KG1 (cell line): Measurements from ENCODE around the gene CLSTN2.

Experiments
- DNase-seq: peaks from one replicate; lab custom pipeline; 2025; lab: John Stamatoyannopoulos, UW

CLSTN2 gene

DNA sequence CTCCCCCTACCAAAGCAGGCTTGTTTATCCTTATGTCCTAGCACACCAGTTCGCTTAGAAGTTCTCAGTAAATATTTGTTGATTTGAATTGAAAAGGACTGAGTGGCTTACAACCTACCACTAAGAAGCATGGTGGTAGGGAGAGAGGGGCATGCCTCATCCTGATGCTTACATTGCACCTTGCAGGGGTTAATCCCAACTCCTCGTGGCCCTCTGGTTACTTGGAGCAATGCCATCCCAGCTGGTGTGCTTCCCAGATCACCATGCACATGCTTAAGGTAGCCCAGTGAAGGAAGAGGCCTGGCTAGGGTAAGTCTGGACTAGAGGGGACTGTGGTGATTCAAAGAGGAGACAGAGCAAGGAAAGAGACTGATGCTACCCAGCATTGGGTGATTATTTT, 253.3 kb downstream of the CLSTN2 start:
- DNase-seq: no peak

DNA sequence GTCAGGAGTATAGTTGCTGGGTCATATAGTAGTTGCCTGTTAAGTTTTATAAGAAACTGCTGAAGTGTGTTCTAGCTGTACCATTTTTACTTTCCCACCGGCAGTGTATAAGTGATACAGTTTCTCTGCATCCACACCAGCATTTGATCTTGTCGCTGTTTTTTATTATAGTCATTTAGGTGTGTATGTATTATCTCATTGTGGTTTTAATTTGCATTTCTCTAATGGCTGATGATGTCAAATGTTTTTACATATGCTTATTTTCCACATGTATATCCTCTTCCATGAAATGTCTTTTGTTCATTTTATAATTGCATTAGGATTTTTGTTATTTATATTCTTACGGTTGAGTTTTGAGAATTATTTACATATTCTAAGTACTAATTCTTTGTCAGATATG, 254.3 kb downstream of the CLSTN2 start:
- no peak for DNase-seq

DNA sequence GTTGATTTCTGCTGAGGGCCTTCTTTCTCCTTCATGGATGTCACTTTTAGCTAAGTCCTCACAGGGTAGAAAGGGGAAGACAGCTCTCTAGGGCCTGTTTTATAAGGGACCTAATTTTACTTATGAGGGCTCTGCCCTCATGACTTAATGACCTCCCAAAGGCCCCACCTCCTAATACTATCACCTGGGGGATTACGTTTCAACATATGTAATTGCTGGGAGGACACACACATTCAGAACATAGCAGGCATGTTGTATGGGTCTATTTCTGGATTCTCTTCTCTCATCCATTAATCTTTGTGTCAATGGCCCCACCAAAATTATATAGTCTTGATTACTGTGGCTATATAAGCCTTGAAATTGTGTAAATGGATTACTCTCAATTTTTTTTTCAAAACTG, 255.0 kb downstream of the CLSTN2 start:
- DNase-seq: no peak

DNA sequence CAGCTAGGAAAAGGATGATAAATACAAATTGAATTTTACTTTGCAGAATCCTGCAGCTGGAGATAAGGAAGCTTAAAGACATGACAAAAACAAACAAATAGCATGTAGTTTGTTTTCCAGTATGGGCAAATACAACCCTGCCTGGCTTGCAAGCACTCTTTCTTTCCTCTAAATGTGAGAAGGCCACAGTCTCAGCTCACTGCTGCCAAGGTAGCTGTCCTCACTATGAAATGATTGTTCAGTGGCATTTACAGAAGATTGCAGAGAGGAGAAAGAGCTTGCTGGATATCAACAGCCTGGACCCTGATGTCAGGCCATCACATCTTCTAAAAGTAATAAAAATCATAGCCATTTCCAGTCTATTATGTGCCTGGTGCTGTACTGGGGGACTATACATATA, 262.0 kb downstream of the CLSTN2 start:
- DNase-seq: no peak

DNA sequence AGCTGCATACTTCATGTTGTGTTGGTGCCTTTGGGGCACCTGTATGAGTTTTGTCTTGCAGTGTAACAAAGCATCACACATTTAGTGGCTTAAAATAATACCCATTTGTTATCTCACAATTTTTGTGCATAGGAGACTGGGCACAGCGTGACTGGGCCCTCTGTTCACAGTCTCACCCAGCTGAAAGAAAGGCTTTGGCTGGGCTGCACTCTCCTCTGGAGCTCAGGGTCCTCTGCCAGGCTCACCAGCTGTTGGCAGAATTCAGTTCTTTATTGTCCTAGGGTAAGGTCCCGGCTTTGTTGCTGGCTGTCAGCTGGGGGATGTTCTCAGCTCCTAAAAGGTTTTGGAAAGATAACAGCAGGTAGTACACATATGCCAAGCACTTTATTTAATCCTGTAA, 263.3 kb downstream of the CLSTN2 start:
- DNase-seq: no peak

DNA sequence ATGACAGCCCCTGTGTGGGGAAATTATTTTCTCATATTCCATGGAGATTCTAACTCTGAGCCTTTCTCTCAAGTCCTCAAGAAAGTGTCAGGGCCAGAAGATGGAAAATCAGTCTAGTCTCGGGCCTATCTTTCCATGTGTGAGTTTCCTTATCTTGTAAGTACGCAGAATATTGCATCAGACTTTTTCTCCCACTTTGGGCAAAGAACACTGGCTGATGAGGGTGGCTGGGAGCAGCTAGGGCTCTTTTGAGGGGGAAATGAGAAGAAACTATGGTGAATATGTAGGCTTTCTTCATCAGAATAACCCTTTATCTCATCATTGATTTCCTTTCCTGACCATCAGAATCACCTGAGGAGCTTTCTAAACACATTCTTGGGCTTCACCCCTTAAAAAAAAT, 264.0 kb downstream of the CLSTN2 start:
- DNase-seq: no peak

DNA sequence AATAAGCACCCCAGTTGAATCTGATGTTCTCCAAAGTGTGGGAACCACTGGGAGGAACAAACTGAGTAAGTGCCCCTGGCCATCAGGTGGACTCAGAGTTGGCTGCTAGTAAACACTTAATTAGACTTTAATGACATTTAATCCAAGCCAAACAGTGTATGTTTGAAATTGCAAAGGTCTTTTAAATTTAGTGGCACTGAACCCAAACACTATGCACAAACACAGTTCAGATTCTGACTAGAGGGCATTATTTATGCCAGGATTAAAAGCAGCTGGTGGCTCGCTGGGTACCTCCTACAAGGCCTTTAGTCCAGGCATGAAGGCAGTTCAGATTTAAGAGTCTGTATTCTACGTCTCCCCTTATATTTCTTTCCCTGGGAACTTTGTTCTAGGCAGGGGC, 264.8 kb downstream of the CLSTN2 start:
- DNase-seq: no peak

DNA sequence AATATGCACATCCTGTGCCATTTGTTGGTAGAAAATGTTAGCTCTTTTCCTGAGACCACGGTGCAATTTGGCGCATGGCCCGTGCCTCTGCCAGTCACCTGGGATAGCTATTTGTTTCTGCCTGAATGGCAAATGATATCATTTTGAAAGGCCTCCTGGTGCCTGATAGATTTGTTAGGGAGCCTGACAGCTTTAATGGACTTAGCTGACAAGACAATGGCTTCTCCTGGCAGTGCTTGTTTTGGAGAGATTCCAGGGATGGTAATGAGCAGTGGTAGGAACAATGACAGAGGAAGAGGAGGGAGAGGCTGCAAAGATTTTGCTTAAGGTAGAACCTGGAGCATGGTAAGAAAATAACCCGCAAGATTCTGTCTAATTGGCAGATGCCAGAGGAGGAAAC, 268.5 kb downstream of the CLSTN2 start:
- no peak for DNase-seq

DNA sequence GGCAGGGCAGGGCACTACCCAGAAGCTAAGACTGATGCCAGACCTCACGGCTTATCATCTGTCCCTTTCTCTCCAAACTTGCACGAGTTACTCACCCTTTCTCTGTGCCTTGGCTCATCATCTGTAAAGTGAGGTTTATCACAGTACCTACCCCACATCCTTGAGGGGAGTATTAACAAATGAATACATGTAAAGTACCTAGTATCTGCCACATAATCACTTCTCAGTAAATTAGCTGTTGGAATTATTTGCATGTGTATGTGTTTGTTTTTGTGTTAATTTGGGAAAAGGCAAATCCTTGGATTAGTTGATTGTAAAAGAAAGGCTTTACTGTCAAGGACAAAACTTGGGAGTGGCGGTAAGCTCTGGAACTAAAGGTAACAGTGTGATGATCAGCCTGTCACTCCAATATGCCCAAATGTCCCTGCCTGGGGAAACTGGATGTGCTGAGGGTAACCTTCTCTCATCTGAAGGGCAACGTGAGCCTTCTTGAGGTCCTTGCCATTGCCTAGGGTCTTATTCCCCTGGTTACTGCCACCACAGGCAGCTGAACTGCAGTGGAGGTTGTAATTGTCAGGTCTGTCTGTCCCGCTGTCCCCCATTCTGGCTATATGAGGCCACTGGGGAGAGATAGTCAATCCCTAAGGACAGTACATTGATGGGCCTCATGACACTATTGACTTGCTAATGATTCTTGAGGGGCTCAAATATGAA, 269.4 kb downstream of the CLSTN2 start:
- DNase-seq: no peak

DNA sequence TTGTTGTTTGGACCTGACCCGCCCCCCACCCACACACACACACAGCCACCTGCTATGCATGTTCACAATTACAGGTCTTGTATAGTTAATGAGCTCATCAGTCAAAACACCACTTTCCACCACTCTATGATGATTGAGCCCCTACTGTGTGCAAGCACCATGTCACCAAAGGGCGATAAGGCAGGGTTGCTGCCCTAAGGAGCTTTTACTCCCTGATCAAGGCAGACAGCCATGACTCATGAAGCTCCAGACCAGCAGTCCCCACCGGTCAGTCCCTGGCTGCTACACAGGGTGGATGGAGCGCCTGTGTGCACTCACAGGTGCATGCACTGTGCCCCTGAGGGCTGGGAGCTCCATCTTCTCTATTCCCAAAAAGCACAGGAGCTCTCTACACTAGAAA, 270.6 kb downstream of the CLSTN2 start:
- DNase-seq: no peak

DNA sequence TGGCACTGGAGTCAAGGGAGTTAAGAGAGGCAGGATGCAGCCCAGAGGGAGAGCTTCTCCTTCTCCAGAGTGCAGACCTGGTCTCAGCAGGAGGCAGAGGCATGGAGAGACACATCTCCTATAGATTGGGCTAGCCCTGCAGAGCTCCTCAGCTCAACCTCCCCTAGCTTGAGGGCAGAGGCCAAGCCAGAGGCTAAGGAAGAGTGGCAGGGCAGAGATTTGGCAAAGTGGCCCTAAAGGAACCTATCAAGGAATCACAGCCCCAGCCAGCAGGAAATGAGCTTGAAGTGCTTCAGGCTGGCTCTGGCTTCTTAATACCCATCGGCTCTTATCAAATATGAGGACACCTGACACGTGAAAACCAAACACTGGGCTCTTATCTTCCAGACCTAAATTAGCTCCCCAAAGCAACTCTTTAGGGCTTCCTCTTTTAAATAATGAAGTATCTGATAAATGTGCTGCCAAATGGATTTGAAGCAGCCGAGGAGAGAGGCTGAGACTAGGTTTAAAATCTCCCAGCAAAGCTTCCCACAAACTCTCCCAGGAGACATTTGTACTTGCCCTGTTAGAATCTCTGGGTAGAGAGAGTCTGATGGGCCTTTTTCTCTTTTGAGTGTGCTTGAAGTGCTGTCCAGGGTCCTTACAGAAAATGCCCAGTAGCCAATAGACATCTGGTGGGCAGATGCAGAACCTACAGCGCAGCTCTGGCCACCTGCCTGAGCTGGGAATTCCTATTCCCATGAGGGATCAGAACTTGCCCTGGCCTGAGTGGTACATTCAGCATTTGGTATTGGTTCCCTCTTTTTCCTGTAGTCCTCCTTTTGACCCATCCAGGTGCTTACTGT, 271.4 kb downstream of the CLSTN2 start:
- DNase-seq: no peak

DNA sequence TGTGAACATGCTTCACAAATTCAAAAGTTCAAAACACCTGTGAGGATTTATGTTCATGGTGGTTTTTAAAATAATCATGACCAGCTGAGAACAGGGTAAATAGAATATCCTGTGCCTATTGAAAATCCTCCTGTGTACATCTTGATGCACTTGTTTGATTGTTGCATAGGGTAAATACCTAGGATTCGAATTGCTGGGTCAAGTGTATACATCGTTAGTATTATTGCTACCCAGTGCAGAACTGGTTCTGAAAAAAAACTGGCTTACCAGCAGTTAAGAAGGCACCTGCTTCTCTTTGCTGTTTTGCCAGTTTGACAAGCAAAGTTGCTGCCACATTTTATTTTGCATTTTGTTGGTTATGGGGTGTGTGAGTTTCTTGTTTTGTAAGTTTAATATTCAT, 272.6 kb downstream of the CLSTN2 start:
- no peak for DNase-seq

DNA sequence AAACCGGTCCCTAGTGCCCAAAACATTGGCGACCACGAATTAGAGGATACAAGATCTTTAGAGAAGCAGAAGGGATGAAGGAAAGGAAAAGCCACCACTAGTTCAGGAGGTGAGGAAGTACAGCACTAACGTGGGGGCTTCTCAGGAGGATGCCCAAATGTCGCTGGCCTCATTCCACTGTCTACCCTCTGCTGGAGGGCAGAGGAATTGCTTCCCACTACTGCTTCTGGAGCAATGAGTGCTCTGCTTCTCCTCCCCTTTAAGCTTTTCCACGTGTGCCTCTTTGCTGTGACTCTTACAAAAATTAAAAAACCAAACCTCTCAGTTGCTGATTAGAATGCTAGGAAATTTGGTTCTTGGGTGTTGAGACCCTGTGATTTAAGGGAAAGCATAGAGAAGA, 281.3 kb downstream of the CLSTN2 start:
- DNase-seq: no peak

DNA sequence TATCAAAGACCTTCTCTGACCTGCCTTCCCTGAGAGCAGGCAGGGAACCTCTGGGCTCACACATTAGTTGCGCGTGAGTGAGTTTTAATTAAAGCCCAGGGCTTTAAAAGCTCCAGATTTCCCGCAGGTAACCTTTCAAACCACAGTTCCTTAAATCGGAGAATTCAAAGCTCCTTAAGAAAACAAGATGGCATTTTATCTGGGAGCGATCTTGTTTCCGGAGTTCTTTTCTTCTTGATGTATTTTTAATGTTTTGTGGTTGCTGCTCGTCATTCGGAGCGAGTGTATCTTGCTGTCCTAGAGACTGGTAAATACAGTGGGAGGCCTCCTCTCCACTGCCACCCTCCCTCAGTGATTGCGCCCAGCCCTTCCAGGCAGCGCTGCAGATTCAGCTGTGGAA, 284.3 kb downstream of the CLSTN2 start:
- DNase-seq: no peak

DNA sequence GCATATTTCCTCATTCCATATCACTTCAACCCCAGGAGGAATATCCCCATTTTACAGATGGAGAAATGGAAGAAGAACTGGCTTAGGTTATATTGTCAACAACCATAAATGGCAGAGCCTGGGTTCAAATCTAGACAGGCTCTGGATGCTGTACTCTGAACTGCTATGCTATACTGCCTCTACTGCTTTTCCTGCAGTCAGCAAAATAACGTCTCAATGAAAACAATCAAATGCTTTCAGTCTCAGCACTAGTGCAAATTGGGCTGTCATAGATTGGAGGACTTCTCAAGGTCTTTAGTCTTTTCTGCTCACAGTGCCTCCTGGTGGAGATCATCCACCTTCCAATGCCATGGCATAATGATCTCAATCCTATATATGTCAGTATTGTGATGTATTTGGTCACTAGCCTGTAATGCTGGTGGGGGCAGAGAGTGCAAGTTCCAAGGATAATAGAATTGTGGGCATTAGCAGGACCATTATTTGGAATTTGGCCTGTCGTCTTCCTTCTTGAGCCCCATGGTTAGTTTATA, 285.0 kb downstream of the CLSTN2 start:
- no peak for DNase-seq

DNA sequence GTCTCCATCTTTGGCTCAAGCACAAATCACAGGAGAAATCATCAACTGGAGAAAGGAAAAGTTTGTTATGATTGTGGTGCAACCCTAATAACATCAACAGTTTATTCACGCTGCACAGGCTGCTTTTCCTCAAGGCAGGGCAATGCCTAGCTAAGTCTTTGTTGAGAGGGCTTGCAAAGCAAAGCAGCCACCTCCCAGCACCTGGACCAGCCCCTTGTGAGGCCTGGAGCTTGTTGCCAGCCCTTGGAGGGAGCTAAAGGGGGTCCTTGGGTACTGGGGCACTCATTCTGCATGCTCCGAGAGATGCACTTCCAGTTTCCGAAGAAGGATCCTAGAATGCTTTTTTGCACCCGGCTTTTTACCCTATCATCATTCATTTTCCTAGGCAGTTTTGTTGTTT, 288.2 kb downstream of the CLSTN2 start:
- no peak for DNase-seq

DNA sequence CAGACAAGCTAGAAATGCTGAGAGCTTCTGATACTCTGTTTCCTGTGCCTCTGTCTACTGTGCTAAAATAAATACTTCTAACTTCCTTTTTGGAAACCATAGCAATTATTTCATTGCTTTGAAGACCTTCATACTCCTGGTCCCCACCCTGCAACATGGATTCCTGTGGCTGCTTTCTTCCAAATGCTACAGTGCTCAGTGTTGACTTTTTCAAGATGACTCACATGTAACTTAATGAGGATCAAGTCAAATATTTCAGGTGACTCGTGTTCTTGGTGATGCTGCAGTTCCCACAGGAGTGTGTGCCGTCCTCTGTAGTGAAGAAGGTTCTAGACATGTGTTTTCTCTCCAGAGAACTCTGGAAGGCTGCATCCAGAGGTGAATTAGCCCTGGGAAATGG, 288.6 kb downstream of the CLSTN2 start:
- DNase-seq: no peak

DNA sequence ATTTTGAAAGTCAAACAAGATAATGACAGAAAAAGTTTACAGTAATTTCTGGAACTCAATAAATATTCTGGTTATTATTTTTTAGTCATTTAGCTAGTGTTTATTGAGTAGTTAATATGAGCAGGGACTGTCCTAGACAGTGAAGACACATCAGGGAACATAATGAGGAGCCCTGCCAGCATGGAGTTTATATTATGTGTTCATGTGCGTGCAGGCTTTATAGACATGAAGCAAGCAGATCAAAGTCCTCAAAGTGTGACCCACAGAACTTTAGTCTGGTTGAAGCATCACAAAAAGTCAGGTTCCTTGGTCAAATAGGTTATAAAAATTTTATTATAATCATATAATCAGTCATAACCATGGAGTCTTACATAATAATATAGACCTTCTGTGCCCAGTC, 289.3 kb downstream of the CLSTN2 start:
- DNase-seq: no peak

DNA sequence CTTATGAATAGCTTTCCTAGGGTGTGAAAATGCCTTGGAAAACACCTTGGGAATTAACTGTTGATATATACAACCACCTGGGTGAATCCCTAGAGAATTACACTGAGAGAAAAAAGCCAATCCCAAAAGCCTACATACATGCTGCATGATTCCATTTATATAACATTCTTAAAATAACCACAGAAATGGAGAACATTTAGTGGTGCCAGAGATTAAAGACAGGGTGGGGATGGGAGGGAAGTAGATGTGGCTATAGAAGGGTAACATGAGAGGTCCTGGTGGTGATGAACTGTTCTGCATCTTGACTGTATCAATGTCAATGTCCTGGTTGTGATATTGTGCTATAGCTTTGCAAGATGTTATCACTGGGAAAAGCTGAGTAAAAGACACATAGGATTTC, 291.0 kb downstream of the CLSTN2 start:
- DNase-seq: no peak

DNA sequence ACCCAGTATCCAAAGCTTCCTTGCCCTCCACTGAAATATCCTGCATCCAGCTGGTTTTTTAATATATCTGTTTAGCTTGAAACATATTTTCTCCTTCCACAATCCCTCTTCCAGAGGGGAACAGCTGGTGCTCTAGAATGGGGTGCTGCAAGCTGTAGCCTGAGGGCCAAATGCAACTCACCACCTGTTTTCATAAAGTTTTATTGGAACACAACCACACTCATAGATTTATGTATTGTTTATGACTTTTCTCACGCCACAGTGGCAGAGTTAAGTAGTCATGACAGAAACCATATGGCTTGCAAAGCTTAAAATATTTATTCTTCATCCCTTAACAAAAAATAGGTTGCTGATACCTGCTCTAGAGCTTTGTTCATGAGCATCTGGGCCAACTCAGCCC, 298.7 kb downstream of the CLSTN2 start:
- DNase-seq: no peak

DNA sequence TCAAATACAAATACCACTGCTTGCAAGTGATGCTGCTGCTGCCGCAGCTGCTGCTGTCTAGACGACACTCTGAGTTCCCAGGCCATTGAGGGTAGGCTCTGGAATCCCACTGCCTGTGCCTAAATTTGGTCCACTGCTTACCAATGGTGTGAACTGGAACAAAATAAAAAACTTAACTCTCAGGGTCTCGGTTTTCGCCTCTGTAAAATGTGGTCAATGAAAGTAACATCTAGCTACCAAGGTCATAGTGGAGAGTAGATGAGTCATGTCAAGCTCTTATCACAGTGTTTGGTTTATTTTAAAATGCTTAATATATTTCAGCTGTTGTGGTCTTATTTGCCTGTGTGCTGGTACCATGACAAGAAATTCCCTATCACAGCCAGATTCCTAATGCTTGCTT, 299.3 kb downstream of the CLSTN2 start:
- no peak for DNase-seq

DNA sequence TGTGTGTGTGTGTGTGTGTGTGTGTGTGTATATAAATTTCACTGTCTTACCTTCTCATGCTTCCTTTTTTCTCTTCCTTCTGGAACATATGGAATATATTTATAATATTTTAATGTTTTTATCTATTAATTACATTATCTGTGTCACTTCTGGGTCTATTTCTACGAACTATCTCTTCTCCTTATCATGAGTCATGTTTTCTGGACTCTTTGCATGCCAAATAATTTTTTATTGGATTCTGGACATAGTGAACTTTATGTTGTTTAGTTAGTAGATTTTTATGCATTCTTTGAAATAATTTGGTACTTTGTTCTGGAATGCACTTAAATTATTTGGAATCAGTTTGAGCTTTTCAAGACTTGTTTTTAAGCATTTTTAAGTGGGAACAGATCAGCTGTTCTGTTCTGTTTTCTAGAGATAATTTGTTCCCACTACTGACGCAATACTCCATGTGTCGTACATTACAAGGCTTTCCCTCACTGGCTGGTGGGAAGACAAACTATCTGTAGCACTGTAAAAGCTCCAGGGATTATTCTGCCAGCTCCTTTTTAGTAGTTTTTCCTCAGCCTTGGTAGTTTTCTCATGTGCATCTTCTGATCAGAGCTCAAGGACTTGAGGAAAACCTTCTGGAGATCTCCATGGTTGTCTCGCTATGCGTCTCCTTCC, 302.0 kb downstream of the CLSTN2 start:
- DNase-seq: no peak
